WI38 (cell line): ENCODE results near the gene VPS11.

Experiments
- H3K4me3 ChIP-seq: 2 replicates; pipeline ENCODE4 v1.5.1; 2011; ENCODE audit warnings: low read depth, mild to moderate bottlenecking, control low read depth, low read length
- TF ChIP-seq, protein P1 (sequence below): IDR thresholded peaks from 2 replicates; pipeline ENCODE4 v1.5.1; 2012; ENCODE audit warnings: low read depth, mild to moderate bottlenecking, control low read depth, low read length

Gene VPS11

DNA sequence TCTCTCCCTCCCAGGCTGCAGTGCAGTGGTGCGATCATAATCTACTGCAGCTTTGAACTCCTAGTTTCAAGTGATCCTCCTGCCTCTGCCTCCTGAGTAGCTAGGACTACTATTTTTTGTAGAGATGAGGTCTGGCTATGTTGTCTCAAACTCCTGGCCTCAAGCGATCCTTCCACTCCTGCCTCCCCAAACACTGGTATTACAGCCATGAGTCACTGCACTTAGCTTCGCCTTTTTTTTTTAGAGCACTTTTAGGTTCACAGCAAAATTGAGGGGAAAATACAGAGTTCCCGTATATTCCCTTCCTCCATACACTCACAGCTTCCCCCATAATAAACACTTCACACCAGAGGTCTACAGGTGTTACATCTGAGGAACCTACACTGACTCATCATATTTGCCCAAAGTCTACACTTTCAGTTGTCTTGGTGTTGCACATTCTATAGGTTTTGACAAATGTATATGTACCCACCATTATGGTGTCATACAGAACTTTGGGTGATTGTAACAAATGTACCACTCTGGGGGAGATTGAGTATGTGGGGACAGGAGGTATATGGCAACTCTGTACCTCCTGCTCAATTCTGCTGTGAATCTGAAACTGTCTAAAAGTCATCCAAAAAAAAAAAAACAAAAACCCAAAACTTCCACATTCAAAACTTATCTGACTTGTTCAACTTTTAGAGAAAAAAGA is 25.6 kb upstream of the VPS11 start:
- TF ChIP-seq, protein P1, sequence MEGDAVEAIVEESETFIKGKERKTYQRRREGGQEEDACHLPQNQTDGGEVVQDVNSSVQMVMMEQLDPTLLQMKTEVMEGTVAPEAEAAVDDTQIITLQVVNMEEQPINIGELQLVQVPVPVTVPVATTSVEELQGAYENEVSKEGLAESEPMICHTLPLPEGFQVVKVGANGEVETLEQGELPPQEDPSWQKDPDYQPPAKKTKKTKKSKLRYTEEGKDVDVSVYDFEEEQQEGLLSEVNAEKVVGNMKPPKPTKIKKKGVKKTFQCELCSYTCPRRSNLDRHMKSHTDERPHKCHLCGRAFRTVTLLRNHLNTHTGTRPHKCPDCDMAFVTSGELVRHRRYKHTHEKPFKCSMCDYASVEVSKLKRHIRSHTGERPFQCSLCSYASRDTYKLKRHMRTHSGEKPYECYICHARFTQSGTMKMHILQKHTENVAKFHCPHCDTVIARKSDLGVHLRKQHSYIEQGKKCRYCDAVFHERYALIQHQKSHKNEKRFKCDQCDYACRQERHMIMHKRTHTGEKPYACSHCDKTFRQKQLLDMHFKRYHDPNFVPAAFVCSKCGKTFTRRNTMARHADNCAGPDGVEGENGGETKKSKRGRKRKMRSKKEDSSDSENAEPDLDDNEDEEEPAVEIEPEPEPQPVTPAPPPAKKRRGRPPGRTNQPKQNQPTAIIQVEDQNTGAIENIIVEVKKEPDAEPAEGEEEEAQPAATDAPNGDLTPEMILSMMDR = no peak
- no peak overlapping the region for H3K4me3 ChIP-seq

DNA sequence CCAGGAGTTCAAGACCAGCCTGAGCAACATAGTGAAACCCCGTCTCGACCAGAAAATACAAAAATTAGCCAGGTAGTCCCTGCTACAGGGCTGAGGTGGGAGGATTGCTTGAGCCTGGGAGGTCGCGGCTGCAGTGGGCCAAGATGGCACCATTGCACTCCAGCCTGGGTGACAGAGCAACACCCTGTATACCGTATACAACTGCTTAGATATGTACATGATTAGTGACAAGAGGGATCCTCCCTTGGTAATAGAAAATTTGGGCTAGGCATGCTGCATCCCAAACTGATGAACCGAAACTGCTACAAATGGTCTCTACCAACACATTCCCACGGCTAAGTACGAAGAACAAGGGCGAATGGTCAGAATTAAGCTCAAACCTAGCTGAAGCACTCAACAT is 24.7 kb upstream of the VPS11 start:
- H3K4me3 ChIP-seq = no peak overlapping the region
- TF ChIP-seq, protein P1 = no peak

DNA sequence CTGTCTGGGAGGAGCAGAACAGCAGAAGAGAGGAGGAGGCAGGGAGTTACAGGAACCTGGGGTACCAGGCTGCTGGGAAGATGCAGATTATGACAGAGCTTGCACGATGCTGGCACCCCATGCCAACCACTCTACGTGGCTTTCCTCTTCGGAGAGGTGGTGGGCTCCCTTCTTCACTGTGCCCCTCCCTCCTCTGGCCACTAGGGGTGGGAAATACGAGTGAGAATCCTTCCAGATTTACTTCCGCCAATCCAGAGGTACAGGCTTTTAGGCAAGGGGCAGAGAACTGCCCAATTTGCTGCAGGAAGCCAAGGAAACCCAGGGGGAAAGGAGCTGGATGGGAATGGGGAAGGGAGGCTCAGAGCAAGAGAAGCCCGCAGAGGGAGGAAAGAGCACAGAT is 22.9 kb upstream of the VPS11 start:
- no peak overlapping the region for H3K4me3 ChIP-seq
- TF ChIP-seq, protein P1 = 0 out of 2 replicates have a peak, but pooled peaks have one; percentile 16

DNA sequence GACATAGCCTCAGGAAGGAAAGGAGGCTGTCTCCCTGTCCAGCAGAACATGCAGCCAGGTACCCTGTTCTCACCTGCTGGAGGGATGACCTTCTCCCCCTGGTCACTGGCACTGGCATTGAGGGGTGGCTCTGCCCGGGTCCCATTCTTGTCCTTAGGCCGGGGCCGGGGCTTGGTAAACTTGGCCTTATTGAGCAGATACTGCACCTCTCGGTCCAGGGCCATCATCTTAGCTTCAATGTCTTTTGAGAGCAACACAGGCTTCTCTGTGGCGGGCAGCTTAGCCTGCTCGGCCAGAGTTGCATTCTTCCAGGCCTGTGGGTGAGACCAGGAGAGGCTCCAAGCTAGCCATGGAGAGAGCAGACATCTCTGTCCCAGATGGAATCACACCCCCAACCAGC is 21.1 kb upstream of the VPS11 start:
- H3K4me3 ChIP-seq = no peak overlapping the region
- TF ChIP-seq, protein P1 = no peak

DNA sequence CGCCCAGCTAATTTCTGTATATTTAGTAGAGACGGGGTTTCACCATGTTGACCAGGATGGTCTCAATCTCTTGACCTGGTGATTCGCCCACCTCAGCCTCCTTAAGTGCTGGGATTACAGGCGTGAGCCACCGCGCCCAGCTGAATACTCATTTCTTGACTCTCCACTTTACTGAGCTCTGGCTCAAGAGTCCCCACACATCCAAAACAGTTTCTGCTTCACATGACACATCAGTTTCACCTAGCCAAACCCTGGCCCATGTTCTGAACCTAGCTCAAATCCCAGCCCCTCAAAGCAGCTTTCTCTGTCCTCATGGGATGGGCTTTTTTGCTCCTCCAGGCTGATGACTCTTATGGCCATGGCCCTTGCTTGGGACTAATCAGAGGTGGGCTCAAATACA is 20.4 kb upstream of the VPS11 start:
- TF ChIP-seq, protein P1 = no peak

DNA sequence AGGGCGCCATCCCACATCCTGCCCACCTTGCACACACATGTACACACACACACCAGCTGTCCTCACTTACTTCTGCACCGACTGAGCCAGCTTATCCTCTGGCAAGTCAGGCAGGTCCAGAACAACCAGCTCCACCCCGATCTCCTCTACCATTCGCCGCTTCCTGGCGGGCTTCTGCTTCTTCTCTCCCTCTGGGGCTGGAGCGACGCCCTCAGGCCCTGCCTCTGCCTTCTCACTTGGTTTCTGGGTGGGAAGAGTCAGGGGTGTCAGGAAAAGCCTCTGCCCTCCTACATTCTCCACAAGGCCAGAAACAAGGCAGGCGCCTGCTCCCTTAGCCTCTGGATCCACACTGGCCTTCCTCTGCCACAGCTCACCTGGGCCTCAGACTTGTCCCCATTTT is 19.0 kb upstream of the VPS11 start:
- no peak overlapping the region for H3K4me3 ChIP-seq
- TF ChIP-seq, protein P1 = no peak

More for the DNA sequence above, 20.4 kb upstream of the VPS11 start:
- H3K4me3 ChIP-seq = no peak overlapping the region

DNA sequence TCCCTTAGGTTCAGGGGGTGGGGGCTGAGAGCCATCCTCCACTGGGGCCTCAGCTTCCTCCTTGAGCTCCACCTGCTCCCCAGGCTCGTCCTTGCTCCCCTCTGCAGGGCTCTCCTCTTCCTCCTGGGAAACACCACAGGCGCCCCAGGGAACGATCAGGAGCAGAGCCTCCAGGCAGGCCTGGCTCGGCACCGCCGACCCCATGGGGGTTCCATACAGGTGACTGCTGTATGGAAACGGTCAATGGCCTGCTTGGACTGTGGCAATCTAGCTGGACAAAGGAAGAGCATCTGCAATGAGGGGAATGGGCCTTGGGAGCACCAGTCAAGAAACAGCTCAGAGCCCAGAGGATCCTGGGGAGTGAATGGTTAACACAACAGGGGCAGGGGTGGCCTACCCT is 18.5 kb upstream of the VPS11 start:
- H3K4me3 ChIP-seq = no peak overlapping the region
- TF ChIP-seq, protein P1 = no peak
